Chondrocyte (in vitro differentiated cells): Measurements from ENCODE around the gene MDK. TPM values are rescaled to one million over a fixed set of nuclear protein-coding genes. Genes with fewer than 3 reads are reported as not detected.

ENCODE experiments used
- DNase-seq: peaks from one replicate; pipeline ENCODE4 v3.0.0; 2021; ENCODE audit warnings: mixed read lengths, low spot score
- H3K27ac Mint-ChIP-seq: one replicate; pipeline ENCODE4 v1.8.0; 2021; ENCODE audit warnings: mild to moderate bottlenecking, moderate library complexity, mixed read lengths; ENCODE audit not compliant: unreplicated experiment
- H3K27me3 Mint-ChIP-seq: 2 replicates; pipeline ENCODE4 v1.8.0; 2021; ENCODE audit warnings: low read depth, mixed read lengths
- H3K36me3 Mint-ChIP-seq: 2 replicates; pipeline ENCODE4 v1.8.0; 2021; ENCODE audit warnings: low read depth, mixed read lengths
- H3K4me1 Mint-ChIP-seq: 2 replicates; pipeline ENCODE4 v1.8.0; 2021; ENCODE audit warnings: low read depth, mild to moderate bottlenecking, mixed read lengths
- H3K4me3 Mint-ChIP-seq: one replicate; pipeline ENCODE4 v1.8.0; 2021; ENCODE audit warnings: mild to moderate bottlenecking, moderate library complexity, mixed read lengths; ENCODE audit not compliant: unreplicated experiment
- H3K9me3 Mint-ChIP-seq: 2 replicates; pipeline ENCODE4 v1.8.0; 2021; ENCODE audit warnings: low read depth, mixed read lengths
- total RNA-seq: library from RNA; stranded (reverse); gene quantifications from 3 replicates; pipeline ENCODE4 v1.2.1, GENCODE V29; 2021
- TF ChIP-seq, protein P1 (sequence below): fragments of 200-600 bp; sonication (generic); IDR thresholded peaks from 2 replicates; pipeline ENCODE4 v1.5.0; 2021; ENCODE audit warnings: antibody characterized with exemption, mild to moderate bottlenecking, moderate library complexity

MDK gene
- total RNA-seq, 1 donor from 2014 or later: 127 TPM

DNA sequence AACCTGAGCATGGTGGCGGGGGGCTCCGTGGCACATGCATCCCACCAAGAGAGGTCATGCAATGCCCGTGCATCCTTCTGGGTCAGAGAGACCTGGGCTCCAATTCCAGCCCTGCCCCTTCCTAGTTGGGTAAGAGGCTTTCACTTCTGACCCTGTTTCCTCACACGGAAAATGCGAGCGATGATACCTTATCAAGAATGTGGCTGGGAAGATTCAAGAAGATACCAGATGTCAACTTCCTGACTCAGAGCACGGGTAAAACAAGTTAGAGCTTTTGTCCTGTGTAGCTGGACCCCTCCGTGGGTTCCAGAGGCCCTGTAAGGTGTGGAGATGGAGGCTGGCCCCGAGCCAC, 42.9 kb upstream of the MDK start:
- TF ChIP-seq, protein P1, sequence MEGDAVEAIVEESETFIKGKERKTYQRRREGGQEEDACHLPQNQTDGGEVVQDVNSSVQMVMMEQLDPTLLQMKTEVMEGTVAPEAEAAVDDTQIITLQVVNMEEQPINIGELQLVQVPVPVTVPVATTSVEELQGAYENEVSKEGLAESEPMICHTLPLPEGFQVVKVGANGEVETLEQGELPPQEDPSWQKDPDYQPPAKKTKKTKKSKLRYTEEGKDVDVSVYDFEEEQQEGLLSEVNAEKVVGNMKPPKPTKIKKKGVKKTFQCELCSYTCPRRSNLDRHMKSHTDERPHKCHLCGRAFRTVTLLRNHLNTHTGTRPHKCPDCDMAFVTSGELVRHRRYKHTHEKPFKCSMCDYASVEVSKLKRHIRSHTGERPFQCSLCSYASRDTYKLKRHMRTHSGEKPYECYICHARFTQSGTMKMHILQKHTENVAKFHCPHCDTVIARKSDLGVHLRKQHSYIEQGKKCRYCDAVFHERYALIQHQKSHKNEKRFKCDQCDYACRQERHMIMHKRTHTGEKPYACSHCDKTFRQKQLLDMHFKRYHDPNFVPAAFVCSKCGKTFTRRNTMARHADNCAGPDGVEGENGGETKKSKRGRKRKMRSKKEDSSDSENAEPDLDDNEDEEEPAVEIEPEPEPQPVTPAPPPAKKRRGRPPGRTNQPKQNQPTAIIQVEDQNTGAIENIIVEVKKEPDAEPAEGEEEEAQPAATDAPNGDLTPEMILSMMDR: no peak
- H3K27me3 Mint-ChIP-seq: no peaks in the 10 kb centered on the region
- no peaks in the 10 kb centered on the region for H3K9me3 Mint-ChIP-seq
- no peaks in the 10 kb centered on the region for H3K36me3 Mint-ChIP-seq
- peaks cover 26% of the 10 kb centered on the region for H3K4me1 Mint-ChIP-seq
- H3K4me3 Mint-ChIP-seq: peak overlapping the region; percentile 50
- DNase-seq: no peak
- peak overlapping the region; percentile 68 for H3K27ac Mint-ChIP-seq

DNA sequence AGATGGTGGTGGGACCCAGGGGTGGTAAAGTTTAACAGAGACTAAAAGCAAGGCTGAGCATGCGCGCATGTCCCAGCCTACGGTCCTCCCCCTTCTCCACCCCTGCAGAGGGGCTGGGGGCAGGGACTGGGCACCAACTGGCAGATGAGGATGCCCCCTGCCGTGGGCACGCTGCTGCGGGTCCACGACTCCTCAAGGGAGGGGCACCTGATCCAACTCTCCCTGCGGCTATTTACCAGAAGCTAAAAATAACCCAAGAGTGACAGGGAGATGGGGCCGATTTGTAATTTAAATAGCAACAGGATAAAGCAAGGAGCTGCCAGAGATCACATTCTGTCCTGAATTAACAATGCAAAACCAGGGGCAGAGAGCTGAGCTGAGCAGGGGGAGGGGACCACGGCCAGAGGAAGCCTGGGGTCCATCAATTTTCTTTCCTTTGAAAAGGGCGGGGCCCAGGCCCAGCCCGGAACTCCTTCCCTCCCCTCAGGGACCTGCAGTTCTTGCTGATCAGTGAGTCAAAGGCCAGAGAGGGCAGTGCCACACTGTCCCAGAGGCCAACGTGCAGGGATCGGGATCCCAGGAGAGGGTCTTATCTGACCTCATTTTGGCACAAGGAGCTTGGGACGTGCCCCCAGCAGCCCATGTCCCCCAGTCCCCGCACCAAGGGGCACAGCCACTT, 42.3 kb upstream of the MDK start:
- H3K4me1 Mint-ChIP-seq: peaks cover 26% of the 10 kb centered on the region
- H3K27ac Mint-ChIP-seq: peak overlapping the region; percentile 68
- H3K27me3 Mint-ChIP-seq: no peaks in the 10 kb centered on the region
- no peak for DNase-seq
- no peaks in the 10 kb centered on the region for H3K9me3 Mint-ChIP-seq
- no peaks in the 10 kb centered on the region for H3K36me3 Mint-ChIP-seq
- peak overlapping the region; percentile 50 for H3K4me3 Mint-ChIP-seq
- TF ChIP-seq, protein P1: peak; percentile 48

DNA sequence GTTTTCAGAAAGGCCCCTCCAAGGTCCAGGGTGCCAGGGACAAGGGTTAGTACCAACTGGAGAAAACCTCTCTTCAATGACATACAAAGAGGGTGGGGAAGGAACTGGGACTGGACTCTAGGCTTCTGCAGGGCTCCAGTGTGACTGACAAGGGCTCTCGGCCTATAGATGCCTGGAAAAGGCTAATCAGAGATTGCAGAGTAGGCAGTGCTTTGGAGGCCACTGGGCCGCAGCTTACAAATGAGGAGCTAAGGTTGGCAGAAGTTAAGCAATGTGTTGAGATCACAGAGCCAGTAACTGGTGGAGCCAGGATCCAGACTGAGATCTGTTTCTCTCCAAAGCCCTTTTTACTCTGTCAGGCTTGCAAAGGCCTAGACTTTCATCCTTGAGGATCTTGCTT, 41.7 kb upstream of the MDK start:
- DNase-seq: no peak
- no peak overlapping the region for H3K4me3 Mint-ChIP-seq
- no peaks in the 10 kb centered on the region for H3K9me3 Mint-ChIP-seq
- TF ChIP-seq, protein P1: no peak
- H3K27me3 Mint-ChIP-seq: no peaks in the 10 kb centered on the region
- H3K4me1 Mint-ChIP-seq: peaks cover 26% of the 10 kb centered on the region
- H3K36me3 Mint-ChIP-seq: no peaks in the 10 kb centered on the region
- H3K27ac Mint-ChIP-seq: no peak overlapping the region

DNA sequence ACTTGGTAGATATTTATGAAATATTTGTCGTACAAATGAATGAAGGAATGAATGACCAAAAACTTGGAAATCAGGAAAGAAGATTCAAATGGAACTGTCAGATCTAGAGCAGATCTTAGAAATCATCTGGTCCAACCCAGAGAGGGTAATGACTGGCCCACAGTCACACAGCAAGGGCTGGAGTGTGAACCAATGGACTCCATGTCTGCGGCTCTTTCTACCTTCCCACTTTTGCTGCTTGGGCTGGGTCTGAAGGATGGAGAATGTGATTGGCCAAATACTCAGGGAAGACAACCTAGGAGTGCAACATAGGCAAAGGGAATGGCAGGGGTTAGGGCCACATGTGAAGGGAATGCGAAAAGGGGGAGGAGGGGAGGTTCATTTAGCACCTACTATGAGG, 40.0 kb upstream of the MDK start:
- Mint-ChIP-seq H3K36me3 (no peaks in the 10 kb centered on the region), H3K4me3 (no peak overlapping the region), H3K4me1 (peaks cover 20% of the 10 kb centered on the region), H3K27me3 (no peaks in the 10 kb centered on the region), H3K27ac (no peak overlapping the region), H3K9me3 (no peaks in the 10 kb centered on the region)
- TF ChIP-seq, protein P1: no peak
- no peak for DNase-seq

DNA sequence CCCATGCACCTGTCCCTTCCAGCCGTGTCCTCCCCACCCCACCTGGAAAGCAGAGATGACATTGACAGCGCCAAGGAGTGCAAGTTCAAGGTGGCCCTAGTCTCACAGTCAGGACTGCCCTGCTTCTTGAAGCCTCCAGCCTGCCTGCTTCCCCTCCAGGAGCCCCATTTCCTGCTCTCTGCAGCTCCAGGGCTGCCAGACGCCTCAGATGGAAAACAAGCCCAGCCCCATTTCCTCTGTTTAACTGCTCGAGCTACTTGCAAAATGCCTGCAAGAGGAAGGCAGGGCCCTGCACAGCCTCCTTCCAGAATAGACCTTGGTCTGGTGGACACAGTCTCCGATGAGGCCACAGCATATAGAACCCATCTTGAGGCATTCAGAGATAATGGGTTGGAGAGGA, 39.2 kb upstream of the MDK start:
- Mint-ChIP-seq H3K27ac (no peak overlapping the region), H3K4me3 (no peak overlapping the region), H3K4me1 (peaks cover 26% of the 10 kb centered on the region), H3K9me3 (no peaks in the 10 kb centered on the region), H3K36me3 (no peaks in the 10 kb centered on the region), H3K27me3 (no peaks in the 10 kb centered on the region)
- DNase-seq: no peak
- TF ChIP-seq, protein P1: no peak
